ENCODE measurements around the gene GNAQ.

GRCh38 chr9:77887662-77888061, 143.9 kb downstream of the GNAQ start:
- TF ChIP-seq, protein P1, sequence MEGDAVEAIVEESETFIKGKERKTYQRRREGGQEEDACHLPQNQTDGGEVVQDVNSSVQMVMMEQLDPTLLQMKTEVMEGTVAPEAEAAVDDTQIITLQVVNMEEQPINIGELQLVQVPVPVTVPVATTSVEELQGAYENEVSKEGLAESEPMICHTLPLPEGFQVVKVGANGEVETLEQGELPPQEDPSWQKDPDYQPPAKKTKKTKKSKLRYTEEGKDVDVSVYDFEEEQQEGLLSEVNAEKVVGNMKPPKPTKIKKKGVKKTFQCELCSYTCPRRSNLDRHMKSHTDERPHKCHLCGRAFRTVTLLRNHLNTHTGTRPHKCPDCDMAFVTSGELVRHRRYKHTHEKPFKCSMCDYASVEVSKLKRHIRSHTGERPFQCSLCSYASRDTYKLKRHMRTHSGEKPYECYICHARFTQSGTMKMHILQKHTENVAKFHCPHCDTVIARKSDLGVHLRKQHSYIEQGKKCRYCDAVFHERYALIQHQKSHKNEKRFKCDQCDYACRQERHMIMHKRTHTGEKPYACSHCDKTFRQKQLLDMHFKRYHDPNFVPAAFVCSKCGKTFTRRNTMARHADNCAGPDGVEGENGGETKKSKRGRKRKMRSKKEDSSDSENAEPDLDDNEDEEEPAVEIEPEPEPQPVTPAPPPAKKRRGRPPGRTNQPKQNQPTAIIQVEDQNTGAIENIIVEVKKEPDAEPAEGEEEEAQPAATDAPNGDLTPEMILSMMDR (conservative IDR thresholded peaks at IDR 0.05) = no peak
- no peak for TF ChIP-seq ZFX (IDR thresholded peaks at IDR 0.05)
